GM18507 (cell line): ENCODE results near the gene CCL18.
"Not testable (repeated sequence)": the region's sequence is repeated elsewhere in the genome, so short reads cannot be mapped to it uniquely, and the experiment has no call there.

ENCODE experiments used
- DNase-seq: peaks from one replicate; pipeline ENCODE4 v3.0.0; 2011; ENCODE audit warnings: low read depth; ENCODE audit not compliant: insufficient read length; ENCODE audit errors: extremely low spot score
- FAIRE-seq: peaks from 2 replicates; lab custom pipeline; 2011; peaks lifted over from hg19 to GRCh38; lab: Jason Lieb, UNC

CCL18 gene

DNA sequence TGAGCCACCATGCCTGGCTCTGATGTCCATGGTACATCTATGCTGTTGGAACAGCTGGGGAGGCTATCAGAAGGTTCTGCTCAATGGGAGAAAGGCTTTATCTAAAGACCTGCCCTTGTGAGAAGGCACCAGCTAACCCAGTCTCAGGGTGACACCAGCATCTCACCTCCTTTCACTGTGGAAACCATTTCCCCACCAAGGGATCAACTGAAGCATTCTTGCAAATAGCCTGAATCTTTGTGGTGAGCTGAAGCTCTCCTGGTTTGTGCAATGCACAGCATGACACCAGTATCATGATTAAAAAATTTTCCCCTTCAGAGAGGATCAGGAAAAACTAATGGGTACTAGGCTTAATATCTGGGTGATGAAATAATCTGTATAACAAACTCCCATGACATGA, 5.1 kb downstream of the CCL18 start:
- no peak for DNase-seq
- no peak for FAIRE-seq

- FAIRE-seq (no peak), DNase-seq (no peak)
Measured at GRCh38 chr17:36070427-36070826, 6.4 kb downstream of the CCL18 start.

- DNase-seq = no peak
- no peak for FAIRE-seq
Measured at GRCh38 chr17:36071751-36072150, 7.7 kb downstream of the CCL18 start.

GRCh38 chr17:36072431-36073121, 8.5 kb downstream of the CCL18 start:
- DNase-seq = no peak
- no peak for FAIRE-seq

DNA sequence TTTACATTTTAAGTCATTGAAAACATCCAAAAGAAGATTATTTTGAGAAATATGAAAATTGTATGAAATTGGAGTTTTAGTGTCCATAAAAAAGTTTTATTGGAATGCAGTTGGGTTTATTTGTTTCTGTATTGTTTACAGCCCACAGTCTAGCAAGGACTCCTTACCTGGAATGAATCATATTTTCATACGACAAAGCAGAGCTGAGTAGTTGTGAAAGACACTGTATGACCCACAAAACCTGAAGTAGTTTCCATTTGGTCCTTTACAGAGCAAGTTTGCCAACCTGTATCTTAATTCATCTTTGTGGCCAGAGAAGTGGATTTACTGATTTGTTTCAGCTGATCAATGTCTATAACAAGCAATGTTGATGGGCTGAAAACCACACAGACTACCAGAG, 10.3 kb downstream of the CCL18 start:
- DNase-seq = no peak
- no peak for FAIRE-seq

DNA sequence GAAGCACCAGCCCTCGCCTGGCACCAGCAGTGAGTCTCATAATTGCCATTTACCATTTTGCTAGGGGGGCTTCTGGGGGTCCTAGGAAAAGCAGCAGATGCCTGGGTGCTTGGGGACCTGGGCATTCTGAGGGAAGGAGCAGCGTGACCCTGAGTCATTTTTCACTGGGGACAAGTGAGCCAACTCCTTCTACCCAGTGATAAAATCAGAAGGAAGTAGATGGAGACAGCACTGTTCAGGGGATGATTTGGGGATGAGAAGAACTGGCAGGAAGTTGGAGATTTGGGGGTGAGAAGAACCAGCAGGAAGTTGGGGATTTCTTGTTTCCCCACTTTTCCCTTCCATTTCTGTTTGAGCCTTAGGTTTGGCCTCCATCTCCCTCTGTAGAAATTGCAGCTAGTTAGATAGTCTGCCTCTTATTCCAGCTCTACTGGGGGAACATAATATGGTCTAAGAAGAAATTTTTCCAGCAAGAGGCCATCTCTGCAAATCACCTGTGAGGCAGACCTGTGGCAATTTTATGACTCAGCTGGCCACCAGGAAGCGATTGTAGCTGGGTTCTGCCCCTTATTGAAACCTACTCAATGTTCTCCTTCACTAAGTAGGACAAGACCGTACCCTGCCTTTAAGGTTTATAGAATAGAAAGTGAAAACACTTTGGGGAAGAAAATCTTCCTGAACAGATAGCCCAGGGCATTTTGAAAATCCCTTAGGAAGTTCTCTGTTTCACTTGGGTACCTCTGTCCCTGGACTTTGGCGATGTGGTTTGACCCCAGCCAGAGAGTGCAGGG, 17.8 kb downstream of the CCL18 start:
- not testable (repeated sequence) for FAIRE-seq, DNase-seq

DNA sequence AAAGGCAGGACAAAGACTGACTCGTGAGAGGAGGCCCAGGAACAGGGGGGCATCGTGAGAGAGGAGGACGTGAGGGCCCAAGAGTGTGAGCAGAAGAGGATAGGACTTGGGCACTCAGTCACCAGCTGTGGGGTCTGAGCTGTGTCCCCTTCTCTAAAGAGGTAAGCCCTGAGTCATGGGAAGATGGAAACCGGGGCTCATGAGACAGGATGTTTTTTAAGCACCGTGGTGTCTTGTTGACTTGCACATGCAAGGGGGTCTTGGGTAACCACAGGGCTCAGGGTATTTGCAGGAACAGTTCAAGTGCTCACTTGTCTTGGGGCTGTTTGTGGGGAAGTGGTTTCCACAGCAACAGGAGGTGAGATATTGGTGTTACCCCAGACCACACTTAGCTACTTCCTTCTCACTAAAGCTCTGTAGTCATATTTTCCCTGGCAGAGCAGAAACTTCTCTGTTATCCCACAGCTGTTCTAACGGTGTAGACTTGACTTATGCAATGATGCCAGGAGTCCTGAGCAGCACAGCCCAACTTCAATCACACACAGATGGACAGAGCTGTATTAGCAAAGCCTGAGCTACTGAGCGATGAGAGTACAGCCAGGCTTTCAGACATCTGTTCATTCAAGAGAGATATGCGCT, 18.5 kb downstream of the CCL18 start:
- DNase-seq, FAIRE-seq: not testable (repeated sequence)

DNA sequence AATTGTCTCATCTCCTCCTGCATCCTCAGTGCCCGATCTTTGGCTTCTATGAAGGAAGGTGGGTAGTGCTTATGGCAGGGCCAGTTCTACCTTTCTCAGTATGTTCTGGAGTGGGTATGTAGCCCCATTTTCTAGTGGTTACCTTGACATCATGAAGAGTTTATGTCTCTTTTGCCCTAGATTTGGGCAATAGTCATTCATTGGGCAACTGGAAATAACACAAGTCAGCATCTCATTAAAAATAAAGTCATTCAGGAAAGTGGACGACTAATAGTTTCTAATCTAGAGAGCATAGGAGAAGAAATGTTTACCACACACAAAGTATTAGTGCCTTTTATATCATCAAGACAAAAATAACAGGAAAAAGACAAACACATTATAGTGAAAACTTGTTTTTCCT, 19.6 kb downstream of the CCL18 start:
- not testable (repeated sequence) for DNase-seq, FAIRE-seq

- no peak for FAIRE-seq
- no peak for DNase-seq
Measured at GRCh38 chr17:36085765-36086164, 21.7 kb downstream of the CCL18 start.

DNA sequence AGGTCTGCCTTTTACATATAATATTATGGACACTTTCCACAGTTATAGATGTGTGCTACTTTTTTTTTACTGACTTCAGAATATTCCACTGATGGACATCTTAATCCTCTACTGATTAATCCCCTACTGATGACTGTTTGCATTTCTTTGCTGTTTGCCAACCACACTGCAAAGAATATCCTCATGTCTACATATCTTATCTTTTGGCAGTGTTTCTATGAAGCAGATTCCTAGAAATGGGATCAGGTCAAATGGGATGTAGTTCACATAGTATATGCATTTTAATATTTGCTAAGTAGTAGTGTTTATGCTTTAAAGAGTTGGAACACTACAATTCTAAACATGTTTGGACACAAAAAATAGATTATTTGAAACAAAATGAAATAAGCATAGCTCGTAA, 22.7 kb downstream of the CCL18 start:
- FAIRE-seq = no peak

GRCh38 chr17:36087471-36087870, 23.4 kb downstream of the CCL18 start:
- DNase-seq, FAIRE-seq: not testable (repeated sequence)

More for the DNA sequence above, 22.7 kb downstream of the CCL18 start:
- no peak for DNase-seq

DNA sequence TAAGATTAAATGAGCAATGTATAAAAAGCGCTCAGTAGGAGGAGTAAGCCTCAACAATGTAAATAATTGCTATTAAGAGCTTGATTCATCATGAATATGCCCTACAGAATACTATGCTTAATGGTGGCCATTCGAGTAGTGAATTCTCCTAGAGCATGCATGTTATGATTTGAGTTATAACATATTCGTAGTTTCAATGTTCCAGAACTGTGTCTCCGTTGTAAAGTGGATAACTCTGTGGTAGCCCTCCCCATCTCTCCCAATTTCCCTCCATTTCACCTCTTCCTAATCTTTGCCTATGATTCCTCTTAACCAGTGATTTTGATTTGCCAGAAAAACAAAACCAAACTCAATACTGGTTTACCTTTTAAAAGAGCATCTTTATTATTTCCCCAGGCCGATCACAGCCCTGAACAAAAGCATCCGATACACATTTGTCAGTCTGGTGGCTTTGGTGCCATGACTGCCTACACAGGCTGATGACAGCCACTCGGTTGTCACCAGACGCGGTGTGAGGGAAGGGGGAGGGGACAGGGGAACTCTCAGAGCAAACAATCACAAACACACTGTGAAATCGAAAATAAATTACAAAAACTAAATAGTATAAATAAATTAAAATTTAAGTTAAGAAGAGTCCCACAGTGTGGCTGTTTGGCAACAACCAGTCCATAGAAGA, 24.0 kb downstream of the CCL18 start:
- DNase-seq, FAIRE-seq: not testable (repeated sequence)

- FAIRE-seq = no peak
Measured at GRCh38 chr17:36088670-36089338, 24.7 kb downstream of the CCL18 start.

DNA sequence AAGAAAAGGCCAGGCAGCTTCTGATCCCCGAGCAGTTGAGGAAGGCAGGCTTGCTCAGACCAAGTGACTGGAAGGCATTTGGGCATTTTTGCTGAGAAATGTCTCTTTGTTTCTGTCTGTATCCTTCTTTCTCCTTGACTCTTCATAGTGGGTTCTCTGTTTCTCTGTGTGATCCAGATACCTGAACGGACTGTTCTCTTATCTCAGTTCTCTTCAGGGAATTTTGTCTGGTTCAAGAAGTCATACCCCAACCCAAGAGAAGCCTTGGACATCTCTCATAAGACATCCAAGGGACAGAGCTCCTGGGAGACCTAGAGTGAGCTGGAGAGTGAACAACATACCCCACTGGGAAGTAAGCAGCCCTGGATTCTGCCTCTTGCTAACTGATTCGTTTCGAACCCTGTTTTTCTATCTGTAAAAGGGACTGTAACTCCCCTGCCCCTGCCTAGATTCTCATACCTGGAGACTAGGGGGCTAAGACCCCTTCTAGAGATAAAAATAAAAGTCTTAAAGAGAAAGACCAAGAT, 25.3 kb downstream of the CCL18 start:
- no peak for FAIRE-seq
- no peak for DNase-seq

More at GRCh38 chr17:36088670-36089338, 24.7 kb downstream of the CCL18 start:
- DNase-seq = no peak

GRCh38 chr17:36089888-36090836, 26.1 kb downstream of the CCL18 start, which contains the start of gene CCL3:
Gene CCL3 (minus strand): TSS chr17:36090143. CDS start chr17:36090058, 85 bp downstream.
- FAIRE-seq = no peak
- no peak for DNase-seq

DNA sequence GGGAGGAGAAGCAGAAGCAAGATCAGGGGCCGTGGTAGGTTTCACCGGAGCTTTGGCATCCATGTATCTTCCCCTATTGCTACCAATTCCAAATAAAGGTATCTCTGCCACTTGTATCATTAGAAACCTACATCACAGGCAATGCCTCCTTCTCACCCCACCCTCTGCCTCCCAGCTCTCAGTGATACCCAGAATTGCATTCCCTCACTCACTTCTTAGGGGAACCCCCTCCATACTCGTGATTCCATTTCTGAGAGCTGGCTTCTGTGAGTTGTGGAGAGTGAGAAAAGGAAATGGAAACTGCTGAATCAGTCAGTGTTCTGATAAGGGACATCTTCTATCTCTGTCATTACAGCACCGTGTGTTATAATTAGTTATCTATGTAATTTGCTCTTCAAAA, 28.2 kb downstream of the CCL18 start:
- DNase-seq = no peak
- FAIRE-seq = no peak

- DNase-seq, FAIRE-seq: not testable (repeated sequence)
Measured at GRCh38 chr17:36092715-36093114, 28.6 kb downstream of the CCL18 start.

DNA sequence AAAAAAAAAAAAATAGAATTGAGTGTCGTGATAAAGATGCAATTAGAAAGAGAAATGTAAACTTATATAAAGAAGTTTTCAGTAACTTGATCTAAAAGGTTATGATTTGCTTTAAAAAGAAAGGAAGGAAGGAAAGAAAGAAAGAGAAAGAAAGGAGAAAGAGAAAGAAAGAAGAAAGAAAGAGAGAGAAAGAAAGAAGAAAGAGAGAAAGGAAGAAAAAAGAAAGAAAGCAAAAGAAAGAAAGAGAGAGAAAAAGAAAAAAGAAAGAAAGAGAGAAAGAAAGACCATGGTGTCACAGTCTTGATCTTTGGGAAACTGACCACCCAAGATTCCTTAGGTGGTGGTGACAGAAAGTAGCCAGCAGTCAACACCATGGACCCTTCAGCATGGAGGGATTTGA, 30.2 kb downstream of the CCL18 start:
- no peak for FAIRE-seq

More for the DNA sequence above, 30.2 kb downstream of the CCL18 start:
- no peak for DNase-seq
